Left colon (tissue), 2 donors: ENCODE measurements around the gene PIP5K1A. TPM values are rescaled to one million over a fixed set of nuclear protein-coding genes. Genes with fewer than 3 reads are reported as not detected.
A peak's percentile ranks its signal among the peaks of the same experiment; 100 is the strongest.

Experiments
- ATAC-seq: fragments of 200-7000 bp; cut with Tn5 transposase; one replicate; pipeline ENCODE4 v1.9.1; 2020; ENCODE audit warnings: mild to moderate bottlenecking, moderate library complexity
- DNase-seq, 2 donors: peaks; one replicate each; pipeline ENCODE4 v3.0.0-alpha.2; 2020
- intact Hi-C, 2 donors: fragments of 100-400 bp; cut with DNase I in 1 of 2; cut with micrococcal nuclease in 1 of 2; formaldehyde crosslinking; loops; one replicate each; pipeline versions ENCODE4 v1.11.2 to v1.14.0; 2022; cut with DNase I, micrococcal nuclease
- long read RNA-seq: library from polyadenylated mRNA; unstranded; transcript quantifications from one replicate; pipeline ENCODE4 v2.0.0, GENCODE V29; 2021
- total RNA-seq, 2 donors: library from RNA; stranded (reverse); fragmentation: NEBNext Ultra II Directional; extraction: Animal tissue kit (Norgen Biotek cat#: 25700); gene quantifications; one replicate each; pipeline ENCODE4 v1.2.1, GENCODE V29; 2021
- donor health status: DM: no; HTN: no; CAD: no.
- donor health status: DM: yes; HTN: yes; CAD: no.

Gene PIP5K1A
- 10 to 100 TPM; 36.2 to 49.3 TPM for total RNA-seq
- long read RNA-seq, partial matches to known transcripts: 4 of 15 reads
- long read RNA-seq, other reads (novel, unspliced or antisense): 6 of 15 reads

- peak; percentile 72 for ATAC-seq
- DNase-seq: peak; percentile 99
- intact Hi-C loops: loop anchor here in 1 of 2 donors (5.0 kb wide), 1 partner anchor 54 kb away; the partner anchor contains the start of gene PSMD4
Observed at GRCh38 chr1:151198254-151199127, at the start of gene PIP5K1A. Gene PIP5K1A, plus strand, starts transcription at chr1:151198552. Its CDS starts 445 bp downstream, at chr1:151198997.

GRCh38 chr1:151156515-151156819 lies 41.9 kb upstream of the PIP5K1A start, which contains the start of gene TNFAIP8L2:
Gene TNFAIP8L2, plus strand, starts transcription at chr1:151156649. Its CDS starts 2,049 bp downstream, at chr1:151158698.
- intact Hi-C loops: loop anchor here (2.0 to 10.0 kb wide), 3 partner anchors 52 to 132 kb away; no protein-coding TSS in a partner anchor
- peak; percentile 90 for ATAC-seq
- DNase-seq: peak; percentile 65 to 86

GRCh38 chr1:151157067-151157531 lies 41.3 kb upstream of the PIP5K1A start:
- ATAC-seq (peak; percentile 6), DNase-seq (peak in 1 of 2 donors; percentile 32)
- intact Hi-C loops: loop anchor here (2.0 to 10.0 kb wide), 3 partner anchors 52 to 132 kb away; no protein-coding TSS in a partner anchor

GRCh38 chr1:151158326-151158725 lies 40.0 kb upstream of the PIP5K1A start:
- ATAC-seq (no peak), DNase-seq (no peak)
- intact Hi-C loops: loop anchor here (10.0 kb wide), 2 partner anchors 54 to 134 kb away; no protein-coding TSS in a partner anchor

- intact Hi-C loops: loop anchor here (10.0 kb wide), 2 partner anchors 54 to 134 kb away; no protein-coding TSS in a partner anchor
- no peak for DNase-seq
- ATAC-seq: no peak
Observed at GRCh38 chr1:151158751-151159251, 39.6 kb upstream of the PIP5K1A start.

- ATAC-seq (no peak), DNase-seq (no peak)
- intact Hi-C loops: loop anchor here (10.0 kb wide), 2 partner anchors 55 to 135 kb away; no protein-coding TSS in a partner anchor
Observed at GRCh38 chr1:151159373-151159772, 39.0 kb upstream of the PIP5K1A start.

- peak; percentile 17 for ATAC-seq
- intact Hi-C loops: no loop called here
- no peak for DNase-seq
Observed at GRCh38 chr1:151164732-151165280, 33.5 kb upstream of the PIP5K1A start.

GRCh38 chr1:151165281-151165737 lies 33.0 kb upstream of the PIP5K1A start:
- intact Hi-C loops: no loop called here
- DNase-seq (peak; percentile 46 to 50), ATAC-seq (peak; percentile 35)

GRCh38 chr1:151165738-151166504 lies 32.4 kb upstream of the PIP5K1A start, which contains the start of the genes LYSMD1 and SCNM1:
Gene LYSMD1, minus strand, starts transcription at chr1:151165902. Its CDS starts 644 bp downstream, at chr1:151165258.
Gene SCNM1, plus strand, starts transcription at chr1:151166144. Its CDS starts 9 bp downstream, at chr1:151166153.
- DNase-seq (peak; percentile 96 to 98), ATAC-seq (peak; percentile 96)
- intact Hi-C loops: no loop called here

- DNase-seq: no peak
- intact Hi-C loops: no loop called here
- ATAC-seq: peak; percentile 26
Observed at GRCh38 chr1:151166505-151166956, 31.8 kb upstream of the PIP5K1A start.

GRCh38 chr1:151167116-151167515 lies 31.2 kb upstream of the PIP5K1A start:
- ATAC-seq: no peak
- DNase-seq: no peak
- intact Hi-C loops: no loop called here

- intact Hi-C loops: no loop called here
- DNase-seq: no peak
- no peak for ATAC-seq
Observed at GRCh38 chr1:151171190-151171589, 27.2 kb upstream of the PIP5K1A start.

- intact Hi-C loops: no loop called here
- DNase-seq (no peak), ATAC-seq (no peak)
Observed at GRCh38 chr1:151175041-151175741, 23.2 kb upstream of the PIP5K1A start.

- intact Hi-C loops: no loop called here
- DNase-seq: no peak
- ATAC-seq: peak; percentile 55
Observed at GRCh38 chr1:151175863-151176262, 22.5 kb upstream of the PIP5K1A start, which contains the start of gene TMOD4. Gene TMOD4, minus strand, starts transcription at chr1:151175981. Its CDS starts 1,106 bp downstream, at chr1:151174875.

GRCh38 chr1:151176514-151177045 lies 21.8 kb upstream of the PIP5K1A start:
- ATAC-seq (no peak), DNase-seq (no peak)
- intact Hi-C loops: no loop called here

GRCh38 chr1:151184211-151184610 lies 14.1 kb upstream of the PIP5K1A start:
- ATAC-seq: no peak
- intact Hi-C loops: no loop called here
- DNase-seq: no peak

GRCh38 chr1:151187205-151187604 lies 11.1 kb upstream of the PIP5K1A start:
- intact Hi-C loops: no loop called here
- no peak for ATAC-seq

More at GRCh38 chr1:151187205-151187604, 11.1 kb upstream of the PIP5K1A start:
- no peak for DNase-seq
